ENCODE results near the gene SLC2A1.

- TF ChIP-seq CTCF (IDR thresholded peaks at IDR 0.05; ENCODE audit: low read depth, low read length, poor library complexity, severe bottlenecking) (no peak), EZH2phosphoT487 (IDR thresholded peaks at IDR 0.05; ENCODE audit: borderline replicate concordance, low read length) (no peak)
Observed at GRCh38 chr1:42943166-42943565, 15.5 kb downstream of the SLC2A1 start.

Measured in DOHH2 (cell line).